K562 (cell line): ENCODE measurements around the gene CEP250. TPM values are rescaled to one million over a fixed set of nuclear protein-coding genes. Genes with fewer than 3 reads are reported as not detected.

Experiments used
- ATAC-seq: fragments of 200-7000 bp; cut with Tn5 transposase; 3 replicates; pipeline ENCODE4 v1.9.1; 2020; ENCODE audit warnings: moderate library complexity
- BruUV-seq: library from RNA; stranded (reverse); fragments of 400-500 nt; replicated peaks from 2 replicates; lab custom pipeline; 2021; lab: Mats Ljungman, UMichigan
- CTCF ChIA-PET: fragments of 300-600 bp; formaldehyde crosslinking; extraction: SDS; loops from one replicate; lab custom pipeline; 2021; ENCODE audit warnings: low intra/inter-chr PET ratio; lab: Yijun Ruan, JAX
- POLR2A ChIA-PET: fragments of 300-600, 350-650 bp; sonication (Branson Sonifier 250); formaldehyde crosslinking; extraction: SDS; loops from one replicate; lab custom pipeline; 2021; ENCODE audit warnings: antibody characterized with exemption, inconsistent platforms; lab: Yijun Ruan, JAX
- DNase-seq, 4 experiments: peaks; one replicate each; pipeline versions ENCODE4 v3.0.0 to v3.0.0-alpha.2; 2011 to 2018; ENCODE audit warnings: low spot score in 3 of 4, mixed read lengths in 3 of 4; ENCODE audit errors: extremely low read depth in 1 of 4
- FAIRE-seq: peaks from 2 replicates; lab custom pipeline; 2011; peaks lifted over from hg19 to GRCh38; lab: Jason Lieb, UNC
- H2AFZ ChIP-seq: 2 replicates; pipeline ENCODE4 v1.6.0; 2011; ENCODE audit warnings: low read depth, low read length, control low read depth, inconsistent platforms
- H3K27ac ChIP-seq: fragments of 200-600 bp; 3 replicates; pipeline ENCODE4 v1.8.0; 2011; ENCODE audit warnings: low read depth, mild to moderate bottlenecking, control low read depth, inconsistent platforms, low read length, moderate library complexity, mixed read lengths; ENCODE audit errors: extremely low read depth
- H3K27me3 ChIP-seq, 2 experiments: fragments of 300-600 bp in 1 of 2; 2 replicates in 1 of 2; 3 replicates in 1 of 2; pipeline versions ENCODE4 v1.6.0 to v1.8.0; 2011; ENCODE audit warnings: inconsistent platforms in 2 of 2, low read length in 2 of 2, mild to moderate bottlenecking in 1 of 2, mixed read lengths in 1 of 2, moderate library complexity in 1 of 2; ENCODE audit not compliant: control insufficient read depth in 2 of 2, insufficient read depth in 2 of 2
- H3K36me3 ChIP-seq: fragments of 300-600 bp; 3 replicates; pipeline ENCODE4 v1.8.0; 2011; ENCODE audit warnings: mild to moderate bottlenecking, low read length, inconsistent platforms; ENCODE audit not compliant: control insufficient read depth, insufficient read depth
- H3K4me1 ChIP-seq, 2 experiments: fragments of 200-600 bp in 1 of 2; replicated peaks in 1 of 2; 2 replicates in 1 of 2; 3 replicates in 1 of 2; pipeline versions ENCODE4 v1.5.1 to v1.8.0; 2011; ENCODE audit warnings: inconsistent platforms in 2 of 2, low read length in 2 of 2, mild to moderate bottlenecking in 1 of 2, mixed read lengths in 1 of 2, moderate library complexity in 1 of 2; ENCODE audit not compliant: control insufficient read depth in 2 of 2, insufficient read depth in 2 of 2
- H3K4me2 ChIP-seq: 2 replicates; pipeline ENCODE4 v1.6.1; 2011; ENCODE audit warnings: low read length, control low read depth, inconsistent platforms, mixed read lengths; ENCODE audit not compliant: insufficient read depth
- H3K4me3 ChIP-seq: fragments of 200-600 bp; sonication (generic), shearing (Covaris generic); 2 replicates; pipeline ENCODE4 v1.5.1; 2016; ENCODE audit warnings: control low read depth, inconsistent platforms
- H3K79me2 ChIP-seq: fragments of 200-600 bp; 3 replicates; pipeline ENCODE4 v1.8.0; 2011; ENCODE audit warnings: low read length, inconsistent platforms; ENCODE audit not compliant: control insufficient read depth, insufficient read depth
- H3K9ac ChIP-seq, 2 experiments: 2 replicates each; pipeline versions ENCODE4 v1.6.0 to v1.6.1; 2011; ENCODE audit warnings: low read depth in 2 of 2, low read length in 2 of 2, control low read depth in 1 of 2, inconsistent platforms in 1 of 2, mild to moderate bottlenecking in 1 of 2, mixed read lengths in 1 of 2; ENCODE audit not compliant: insufficient read depth in 1 of 2
- H3K9me1 ChIP-seq: one replicate; pipeline ENCODE4 v1.6.0; 2011; ENCODE audit warnings: inconsistent platforms, mild to moderate bottlenecking, low read length, moderate library complexity; ENCODE audit not compliant: control insufficient read depth, insufficient read depth
- H3K9me3 ChIP-seq: replicated peaks from 2 replicates; pipeline ENCODE4 v1.5.1; 2011; ENCODE audit warnings: low read depth, low read length, inconsistent platforms; ENCODE audit not compliant: control insufficient read depth, insufficient read depth
- H4K20me1 ChIP-seq: replicated peaks from 2 replicates; pipeline ENCODE4 v1.6.1; 2011; ENCODE audit warnings: low read length, inconsistent platforms, mixed read lengths; ENCODE audit not compliant: control insufficient read depth, insufficient read depth
- ATF7 ChIP-seq: fragments of 450-650 bp; IDR thresholded peaks from 2 replicates; pipeline ENCODE4 v1.7.1; 2014; ENCODE audit warnings: mild to moderate bottlenecking, moderate library complexity
- CREM ChIP-seq: IDR thresholded peaks from 2 replicates; pipeline ENCODE4 v1.6.1; 2014; ENCODE audit warnings: antibody characterized with exemption, low read depth
- ELF1 ChIP-seq: fragments of 200-800 bp; sonication (Bioruptor generic); IDR thresholded peaks from 2 replicates; pipeline ENCODE4 v1.6.1; 2016; ENCODE audit warnings: missing genetic modification characterization, missing compliant biosample characterization
- FOS ChIP-seq: IDR thresholded peaks from 3 replicates; pipeline ENCODE4 v1.6.1; 2011; ENCODE audit not compliant: insufficient read length; ENCODE audit errors: extremely low read depth
- FOXK2 ChIP-seq, 2 experiments: fragments of 450-650 bp; IDR thresholded peaks in 1 of 2; conservative IDR thresholded peaks in 1 of 2; 2 replicates each; pipeline ENCODE4 v1.6.1; 2016; ENCODE audit warnings: low read depth in 2 of 2, mild to moderate bottlenecking in 1 of 2
- FUS ChIP-seq: fragments of 200-400 bp; formaldehyde crosslinking; optimal IDR thresholded peaks from 2 replicates; pipeline ENCODE3; 2017; ENCODE audit warnings: low read depth, low read length
- HDAC1 ChIP-seq, 2 experiments: fragments of 450-650 bp; IDR thresholded peaks; 2 replicates each; pipeline ENCODE4 v1.6.1; 2016 to 2017; ENCODE audit warnings: inconsistent platforms in 1 of 2, mild to moderate bottlenecking in 1 of 2, moderate library complexity in 1 of 2
- HDAC2 ChIP-seq: fragments of 450-650 bp; IDR thresholded peaks from 2 replicates; pipeline ENCODE4 v1.6.1; 2016; ENCODE audit warnings: mild to moderate bottlenecking
- HLTF ChIP-seq: fragments of 450-650 bp; IDR thresholded peaks from 2 replicates; pipeline ENCODE4 v1.6.1; 2016
- NFIX ChIP-seq: fragments of 250-450 bp; sonication (Bioruptor Pico); IDR thresholded peaks from 2 replicates; pipeline ENCODE4 v1.4.0; 2020; ENCODE audit warnings: low read depth, mild to moderate bottlenecking, moderate library complexity
- NRF1 ChIP-seq, 2 experiments: fragments of 450-650 bp; IDR thresholded peaks in 1 of 2; conservative IDR thresholded peaks in 1 of 2; 2 replicates each; pipeline ENCODE4 v1.6.1; 2014; ENCODE audit warnings: mild to moderate bottlenecking in 2 of 2
- RBM25 ChIP-seq: fragments of 200-400 bp; formaldehyde crosslinking; IDR thresholded peaks from 2 replicates; pipeline ENCODE4 v1.6.1; 2018; ENCODE audit warnings: low read length, low read depth, moderate library complexity; ENCODE audit not compliant: severe bottlenecking
- SPI1 ChIP-seq: IDR thresholded peaks from 2 replicates; pipeline ENCODE4 v1.6.1; 2011; ENCODE audit warnings: low read depth, low read length, control low read depth, borderline replicate concordance
- ZBTB7A ChIP-seq: IDR thresholded peaks from 2 replicates; pipeline ENCODE4 v1.6.1; 2011; ENCODE audit warnings: low read depth, mild to moderate bottlenecking, low read length, moderate library complexity, borderline replicate concordance; ENCODE audit not compliant: control insufficient read depth
- ZNF12 ChIP-seq: sonication (generic); formaldehyde crosslinking; IDR thresholded peaks from 2 replicates; pipeline ENCODE4 v1.4.0; 2020; ENCODE audit warnings: mild to moderate bottlenecking, missing genetic modification reagents
- ZNF583 ChIP-seq: fragments of 250-450 bp; sonication (Bioruptor Pico); IDR thresholded peaks from 2 replicates; pipeline ENCODE4 v1.4.0; 2020
- WGBS: fragments of 100-300 bp; shearing (Covaris generic); methylation state at CpG from one replicate; pipeline ENCODE4 v1.1.6; 2016; ENCODE audit warnings: low coverage, mixed read lengths; ENCODE audit not compliant: insufficient coverage; ENCODE audit errors: missing lambda C conversion rate; 5-methylcytosine and 5-hydroxymethylcytosine counted together
- in situ Hi-C: fragments of 300-500 bp; cut with MboI; formaldehyde crosslinking; loops from 4 replicates; pipeline ENCODE4 v1.15.0; 2018; ENCODE audit warnings: inconsistent platforms, mixed read lengths
- intact Hi-C: fragments of 100-400 bp; cut with micrococcal nuclease; formaldehyde crosslinking; loops from 2 replicates; pipeline ENCODE4 v1.14.2; 2022
- polyA plus RNA-seq, 8 experiments: library from polyadenylated mRNA; depleted of rRNA in 4 of 8; stranded (reverse) in 5 of 8; unstranded in 3 of 8; fragments of >200 nt; fragmentation: Nextera tagmentation in 2 of 8; fragmentation: Illumina TruSeq in 1 of 8; extraction: Ambion mirVana in 2 of 8; extraction: Trizol in 1 of 8; gene quantifications; 2 replicates each; pipeline versions ENCODE4 v1.2.1 to v1.2.3, GENCODE V29; 2011 to 2014; ENCODE audit warnings: inconsistent platforms in 1 of 8, missing spikeins in 1 of 8
- total RNA-seq, 7 experiments: library from RNA; depleted of rRNA in 6 of 7; stranded (reverse); fragments of >200 nt in 6 of 7; fragmentation: Illumina TruSeq in 2 of 7; extraction: Trizol in 2 of 7; gene quantifications; 2 replicates each; pipeline versions ENCODE4 v1.2.1 to v1.2.3, GENCODE V29; 2011 to 2021; ENCODE audit warnings: low replicate concordance in 1 of 7
- TF ChIP-seq, protein P1 (sequence below): sonication (generic); formaldehyde crosslinking; IDR thresholded peaks from 2 replicates; pipeline ENCODE4 v1.8.0; 2023; ENCODE audit warnings: missing genetic modification reagents, mild to moderate bottlenecking, borderline replicate concordance
- TF ChIP-seq, protein P2 (sequence below): fragments of 450-650 bp; IDR thresholded peaks from 2 replicates; pipeline ENCODE4 v1.6.1; 2016

Gene CEP250
- total and polyA plus RNA-seq, 9 of the 15 experiments (the other 6 are each of a cell fraction or from before 2014, with no cell fraction given) = 2.5 to 41.9 (median 20.5) TPM

DNA sequence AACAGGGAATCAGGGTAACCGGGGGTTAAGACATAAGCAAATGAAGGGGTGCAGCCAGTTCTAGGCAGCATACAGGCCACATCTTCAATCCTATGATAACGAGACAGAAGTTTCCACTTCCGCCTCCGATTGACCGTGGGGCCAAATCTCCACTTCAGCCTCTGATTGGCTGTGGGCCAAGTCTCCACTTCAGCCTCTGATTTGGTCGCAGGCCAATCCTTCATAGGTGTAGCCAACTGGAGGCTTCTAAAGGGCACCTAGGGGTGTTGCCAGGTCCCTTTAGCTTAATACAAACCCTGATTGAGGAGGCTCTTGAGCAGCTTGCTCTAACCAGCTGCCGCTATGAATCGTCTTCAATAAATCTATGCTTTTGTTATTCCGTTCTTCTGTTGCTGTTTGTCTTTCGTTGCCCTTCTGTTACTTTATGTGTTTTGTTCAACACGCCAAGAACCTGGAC, 84.4 kb downstream of the CEP250 start:
- no peak overlapping the region for H3K27ac ChIP-seq
- H3K4me3 ChIP-seq = no peak overlapping the region
- ATAC-seq = peak; percentile 58
- peak overlapping the region; percentile 38; the same call in 1 of the 2 replicates for H3K4me2 ChIP-seq
- no peak overlapping the region for H3K9ac ChIP-seq
- H2AFZ ChIP-seq = peak overlapping the region; percentile 73
- ChIA-PET CTCF (no interaction called here), POLR2A (interaction anchor here (1.1 kb wide), 1 partner anchor 31 kb away, joined by 3 read pairs; no protein-coding TSS in a partner anchor)
- peak in 2 of 4 experiments; percentile 46 to 85 for DNase-seq
- WGBS = 35% methylated on average over 11 of the region's 11 CpGs
- peaks cover 17% of the 10 kb centered on the region for H3K36me3 ChIP-seq
- H4K20me1 ChIP-seq = no peaks in the 10 kb centered on the region
- FAIRE-seq = peak; percentile 89
- H3K4me1 ChIP-seq = peaks cover 13% of the 10 kb centered on the region in 2 experiments; a peak in 3 of 5 replicates
- H3K79me2 ChIP-seq = peaks cover 12% of the 10 kb centered on the region
- H3K27me3 ChIP-seq = no peaks in the 10 kb centered on the region
- H3K9me3 ChIP-seq = no peaks in the 10 kb centered on the region
- BruUV-seq = no TSS peak
- no peaks in the 10 kb centered on the region for H3K9me1 ChIP-seq
- in situ Hi-C loops = no loop called here
- intact Hi-C loops = no loop called here
- TF ChIP-seq HDAC2 = 0 out of 2 replicates have a peak, but pooled peaks have one; percentile 45
- no peak for TF ChIP-seq ZNF12 (CRISPR knock-in tag)
- TF ChIP-seq NRF1 (conservative IDR thresholded peaks at IDR 0.05 in 1 of 2, IDR thresholded peaks at IDR 0.05 in 1 of 2) = 0 out of 4 replicates have a peak, but pooled peaks of 1 of the 2 experiments have one; percentile 16
- TF ChIP-seq ZBTB7A = no peak
- peak in 1 of 2 experiments; percentile 48; a peak in 1 of 4 replicates for TF ChIP-seq HDAC1 (IDR thresholded peaks at IDR 0.05)
- peak; percentile 48; the same call in 1 of the 2 replicates for TF ChIP-seq ELF1 (tag)
- TF ChIP-seq SPI1 = peak; percentile 70
- TF ChIP-seq ZNF583 = no peak
- TF ChIP-seq FOS = peak; percentile 80
- TF ChIP-seq NFIX (CRISPR knock-in tag) = peak; percentile 79
- TF ChIP-seq, protein P1, sequence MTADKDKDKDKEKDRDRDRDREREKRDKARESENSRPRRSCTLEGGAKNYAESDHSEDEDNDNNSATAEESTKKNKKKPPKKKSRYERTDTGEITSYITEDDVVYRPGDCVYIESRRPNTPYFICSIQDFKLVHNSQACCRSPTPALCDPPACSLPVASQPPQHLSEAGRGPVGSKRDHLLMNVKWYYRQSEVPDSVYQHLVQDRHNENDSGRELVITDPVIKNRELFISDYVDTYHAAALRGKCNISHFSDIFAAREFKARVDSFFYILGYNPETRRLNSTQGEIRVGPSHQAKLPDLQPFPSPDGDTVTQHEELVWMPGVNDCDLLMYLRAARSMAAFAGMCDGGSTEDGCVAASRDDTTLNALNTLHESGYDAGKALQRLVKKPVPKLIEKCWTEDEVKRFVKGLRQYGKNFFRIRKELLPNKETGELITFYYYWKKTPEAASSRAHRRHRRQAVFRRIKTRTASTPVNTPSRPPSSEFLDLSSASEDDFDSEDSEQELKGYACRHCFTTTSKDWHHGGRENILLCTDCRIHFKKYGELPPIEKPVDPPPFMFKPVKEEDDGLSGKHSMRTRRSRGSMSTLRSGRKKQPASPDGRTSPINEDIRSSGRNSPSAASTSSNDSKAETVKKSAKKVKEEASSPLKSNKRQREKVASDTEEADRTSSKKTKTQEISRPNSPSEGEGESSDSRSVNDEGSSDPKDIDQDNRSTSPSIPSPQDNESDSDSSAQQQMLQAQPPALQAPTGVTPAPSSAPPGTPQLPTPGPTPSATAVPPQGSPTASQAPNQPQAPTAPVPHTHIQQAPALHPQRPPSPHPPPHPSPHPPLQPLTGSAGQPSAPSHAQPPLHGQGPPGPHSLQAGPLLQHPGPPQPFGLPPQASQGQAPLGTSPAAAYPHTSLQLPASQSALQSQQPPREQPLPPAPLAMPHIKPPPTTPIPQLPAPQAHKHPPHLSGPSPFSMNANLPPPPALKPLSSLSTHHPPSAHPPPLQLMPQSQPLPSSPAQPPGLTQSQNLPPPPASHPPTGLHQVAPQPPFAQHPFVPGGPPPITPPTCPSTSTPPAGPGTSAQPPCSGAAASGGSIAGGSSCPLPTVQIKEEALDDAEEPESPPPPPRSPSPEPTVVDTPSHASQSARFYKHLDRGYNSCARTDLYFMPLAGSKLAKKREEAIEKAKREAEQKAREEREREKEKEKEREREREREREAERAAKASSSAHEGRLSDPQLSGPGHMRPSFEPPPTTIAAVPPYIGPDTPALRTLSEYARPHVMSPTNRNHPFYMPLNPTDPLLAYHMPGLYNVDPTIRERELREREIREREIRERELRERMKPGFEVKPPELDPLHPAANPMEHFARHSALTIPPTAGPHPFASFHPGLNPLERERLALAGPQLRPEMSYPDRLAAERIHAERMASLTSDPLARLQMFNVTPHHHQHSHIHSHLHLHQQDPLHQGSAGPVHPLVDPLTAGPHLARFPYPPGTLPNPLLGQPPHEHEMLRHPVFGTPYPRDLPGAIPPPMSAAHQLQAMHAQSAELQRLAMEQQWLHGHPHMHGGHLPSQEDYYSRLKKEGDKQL (CRISPR knock-in tag) = no peak
- TF ChIP-seq, protein P2, sequence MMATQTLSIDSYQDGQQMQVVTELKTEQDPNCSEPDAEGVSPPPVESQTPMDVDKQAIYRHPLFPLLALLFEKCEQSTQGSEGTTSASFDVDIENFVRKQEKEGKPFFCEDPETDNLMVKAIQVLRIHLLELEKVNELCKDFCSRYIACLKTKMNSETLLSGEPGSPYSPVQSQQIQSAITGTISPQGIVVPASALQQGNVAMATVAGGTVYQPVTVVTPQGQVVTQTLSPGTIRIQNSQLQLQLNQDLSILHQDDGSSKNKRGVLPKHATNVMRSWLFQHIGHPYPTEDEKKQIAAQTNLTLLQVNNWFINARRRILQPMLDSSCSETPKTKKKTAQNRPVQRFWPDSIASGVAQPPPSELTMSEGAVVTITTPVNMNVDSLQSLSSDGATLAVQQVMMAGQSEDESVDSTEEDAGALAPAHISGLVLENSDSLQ = peak; percentile 98
- TF ChIP-seq HLTF = no peak
- TF ChIP-seq RBM25 = peak; percentile 84
- TF ChIP-seq FUS = no peak
- 0 out of 2 replicates have a peak, but pooled peaks have one; percentile 28 for TF ChIP-seq ATF7
- 0 out of 2 replicates have a peak, but pooled peaks have one; percentile 23 for TF ChIP-seq CREM
- no peak for TF ChIP-seq FOXK2 (conservative IDR thresholded peaks at IDR 0.05 in 1 of 2, IDR thresholded peaks at IDR 0.05 in 1 of 2; ENCODE audit: low read depth in 2 of 2)
